Measurements from ENCODE around the gene AKAP13. TPM values are rescaled to one million over a fixed set of nuclear protein-coding genes. Genes with fewer than 3 reads are reported as not detected.

Gene AKAP13
- polyA plus RNA-seq, 2 of the 4 experiments (the other 2 are of a cell fraction) = 20.4 to 28.8 TPM

GRCh38 chr15:85606738-85607137 is 226.3 kb downstream of the AKAP13 start:
- Histone ChIP-seq H3K4me2 (peak overlapping the region; percentile 60), H3K4me1 (peaks cover 48% of the 10 kb centered on the region), H3K9me3 (no peaks in the 10 kb centered on the region), H3K27ac (peak overlapping the region; percentile 66 to 76), H3K4me3 (no peak overlapping the region)
- no peak for TF ChIP-seq ZSCAN20 (CRISPR knock-in tag; IDR thresholded peaks at IDR 0.05)
- CTCF ChIA-PET = interaction anchor here (1.3 to 6.0 kb wide), 2 partner anchors 15 to 24 kb away, joined by 5 to 31 read pairs; no protein-coding TSS in a partner anchor
- ATAC-seq (no peak), FAIRE-seq (no peak), DNase-seq (ENCODE audit: low read depth in 1 of 2, low spot score in 1 of 2) (no peak)
- WGBS (ENCODE audit: missing lambda C conversion rate) = 84% methylated on average over 2 of the region's 2 CpGs
- POLR2A ChIA-PET = interaction anchor here (0.6 kb wide), 1 partner anchor 24 kb away, joined by 3 read pairs; no protein-coding TSS in a partner anchor

- Histone ChIP-seq H3K9me3 (no peaks in the 10 kb centered on the region), H3K4me1 (peaks cover 48% of the 10 kb centered on the region), H3K27ac (peak overlapping the region; percentile 66 to 76), H3K4me2 (peak overlapping the region; percentile 60), H3K4me3 (no peak overlapping the region)
- DNase-seq (ENCODE audit: low read depth in 1 of 2, low spot score in 1 of 2) = peak in 1 of 2 experiments; percentile 21
- POLR2A ChIA-PET = interaction anchor here (0.6 to 1.1 kb wide), 3 partner anchors 12 to 24 kb away, joined by 3 to 4 read pairs (median 3); no protein-coding TSS in a partner anchor
- CTCF ChIA-PET = interaction anchor here (1.3 to 6.0 kb wide), 3 partner anchors 16 to 27 kb away, joined by 5 to 31 read pairs (median 7); no protein-coding TSS in a partner anchor
- WGBS (ENCODE audit: missing lambda C conversion rate) = 32% methylated on average over 2 of the region's 2 CpGs
- peak; percentile 51 to 64; a peak in 5 of 6 replicates for ATAC-seq
- FAIRE-seq = no peak
- TF ChIP-seq FOSL2 (IDR thresholded peaks at IDR 0.05) (no peak), FOSL2 (CRISPR knock-in tag; IDR thresholded peaks at IDR 0.05) (no peak), MYC (IDR thresholded peaks at IDR 0.05; ENCODE audit: borderline replicate concordance, low read length) (no peak), CEBPB (IDR thresholded peaks at IDR 0.05) (peak; percentile 14 to 29; a peak in 1 of 4 replicates), FOSB (CRISPR knock-in tag; IDR thresholded peaks at IDR 0.05) (0 out of 2 replicates have a peak, but pooled peaks have one; percentile 41)
These were observed 226.9 kb downstream of the AKAP13 start for GRCh38 chr15:85607141-85607806.

- TF ChIP-seq MYC (IDR thresholded peaks at IDR 0.05; ENCODE audit: borderline replicate concordance, low read length) (no peak), FOSL2 (IDR thresholded peaks at IDR 0.05) (peak; percentile 32; the same call in 1 of the 2 replicates), FOSL2 (CRISPR knock-in tag; IDR thresholded peaks at IDR 0.05) (peak; percentile 67), BCL3 (IDR thresholded peaks at IDR 0.05) (no peak), JUNB (IDR thresholded peaks at IDR 0.05) (peak; percentile 29; the same call in 1 of the 2 replicates), ZFP36 (IDR thresholded peaks at IDR 0.05; ENCODE audit: borderline replicate concordance, partially characterized antibody) (no peak), BHLHE40 (IDR thresholded peaks at IDR 0.05; ENCODE audit: low read depth, low read length) (no peak), MAX (IDR thresholded peaks at IDR 0.05) (peak; percentile 30; the same call in 1 of the 2 replicates), NFE2L2 (conservative IDR thresholded peaks at IDR 0.05; ENCODE audit: low read length) (0 out of 2 replicates have a peak, but pooled peaks have one; percentile 14)
- FAIRE-seq = peak; percentile 73
- Histone ChIP-seq H3K4me3 (no peak overlapping the region; the same call in 2 of the 3 replicates), H3K27ac (peak overlapping the region; percentile 66 to 76), H3K9me3 (no peaks in the 10 kb centered on the region), H3K4me2 (peak overlapping the region; percentile 60), H3K4me1 (peaks cover 48% of the 10 kb centered on the region)
- WGBS (ENCODE audit: missing lambda C conversion rate) = 20% methylated on average over 1 of the region's 1 CpG
- peak; percentile 88 to 89 for ATAC-seq
- DNase-seq (ENCODE audit: low read depth in 1 of 2, low spot score in 1 of 2) = peak in 1 of 2 experiments; percentile 51
- ChIA-PET CTCF (interaction anchor here (1.1 to 6.0 kb wide), 3 partner anchors 9 to 27 kb away, joined by 3 to 31 read pairs (median 7); no protein-coding TSS in a partner anchor), POLR2A (interaction anchor here (1.0 to 1.1 kb wide), 2 partner anchors 11 to 18 kb away, joined by 3 to 4 read pairs; no protein-coding TSS in a partner anchor)
These were observed 227.4 kb downstream of the AKAP13 start for GRCh38 chr15:85607842-85608241.

- Histone ChIP-seq H3K4me1 (peaks cover 56% of the 10 kb centered on the region), H3K4me3 (no peak overlapping the region), H3K27ac (peak overlapping the region in 1 of 2 experiments; percentile 1; a peak in 1 of 6 replicates), H3K4me2 (no peak overlapping the region), H3K9me3 (no peaks in the 10 kb centered on the region)
- DNase-seq (ENCODE audit: low read depth in 1 of 2, low spot score in 1 of 2) = no peak
- no peak for ATAC-seq
- TF ChIP-seq ZNF302 (CRISPR knock-in tag; IDR thresholded peaks at IDR 0.05) (no peak), RFX5 (IDR thresholded peaks at IDR 0.05) (no peak), CBX2 (IDR thresholded peaks at IDR 0.05; ENCODE audit: borderline replicate concordance, low read depth) (no peak), FOSL2 (IDR thresholded peaks at IDR 0.05) (no peak), FOSL2 (CRISPR knock-in tag; IDR thresholded peaks at IDR 0.05) (no peak), CEBPB (IDR thresholded peaks at IDR 0.05) (no peak), ZSCAN20 (CRISPR knock-in tag; IDR thresholded peaks at IDR 0.05) (no peak), E2F6 (IDR thresholded peaks at IDR 0.05; ENCODE audit: borderline replicate concordance, low read depth) (no peak), TFCP2L1 (CRISPR knock-in tag; IDR thresholded peaks at IDR 0.05) (no peak), MYC (IDR thresholded peaks at IDR 0.05; ENCODE audit: borderline replicate concordance, low read length) (no peak), PHF8 (IDR thresholded peaks at IDR 0.05; ENCODE audit: borderline replicate concordance, low read depth) (no peak)
- ChIA-PET CTCF (no interaction called here), POLR2A (no interaction called here)
- 81% methylated on average over 3 of the region's 3 CpGs for WGBS (ENCODE audit: missing lambda C conversion rate)
- FAIRE-seq = no peak
These were observed 229.1 kb downstream of the AKAP13 start for GRCh38 chr15:85609492-85609891.
